ENCODE measurements around the gene R3HDM2.
"Not testable (repeated sequence)": the region's sequence is repeated elsewhere in the genome, so short reads cannot be mapped to it uniquely, and the experiment has no call there.

R3HDM2 gene

DNA sequence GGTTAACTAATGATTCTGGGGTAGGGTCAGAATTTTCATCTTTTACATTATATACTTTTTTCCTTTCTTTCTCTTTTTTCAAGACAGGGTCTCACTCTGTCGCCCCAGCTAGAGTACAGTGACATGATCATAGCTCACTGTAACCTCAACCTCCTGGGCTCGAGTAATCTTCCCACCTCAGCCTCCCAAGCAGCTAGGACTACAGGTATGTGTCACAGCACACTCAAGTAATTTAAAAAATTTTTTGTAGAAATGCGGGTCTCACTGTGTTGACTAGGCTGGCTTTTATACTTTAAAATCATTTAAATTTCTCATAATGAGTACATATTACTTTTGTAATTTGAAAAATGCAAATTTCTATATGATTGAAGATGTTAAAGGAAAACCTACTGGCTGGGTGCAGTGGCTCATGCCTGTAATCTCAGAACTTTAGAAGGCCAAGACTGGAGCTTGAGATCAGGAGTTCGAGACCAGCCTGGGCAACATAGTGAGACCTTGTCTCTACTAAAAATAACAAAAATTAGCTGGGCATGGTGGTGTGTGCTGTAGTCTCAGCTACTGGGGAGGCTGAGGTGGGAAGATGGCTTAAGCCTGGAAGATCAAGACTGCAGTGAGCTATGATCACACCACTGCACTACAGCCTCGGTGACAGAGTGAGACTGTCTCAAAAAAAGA, 25.7 kb downstream of the R3HDM2 start:
- Histone ChIP-seq H3K4me3 (ENCODE audit: low read length) (no peak overlapping the region), H3K4me1 (ENCODE audit: control insufficient read depth, low read depth, low read length) (no peaks in the 10 kb centered on the region), H3K27me3 (ENCODE audit: control insufficient read depth, insufficient read depth, low read length) (no peaks in the 10 kb centered on the region), H3K9ac (ENCODE audit: low read length) (no peak overlapping the region), H3K9me3 (ENCODE audit: control insufficient read depth, low read depth, low read length) (no peaks in the 10 kb centered on the region), H3K36me3 (ENCODE audit: control insufficient read depth, low read depth, low read length) (no peaks in the 10 kb centered on the region), H3K27ac (ENCODE audit: low read length) (no peak overlapping the region)

DNA sequence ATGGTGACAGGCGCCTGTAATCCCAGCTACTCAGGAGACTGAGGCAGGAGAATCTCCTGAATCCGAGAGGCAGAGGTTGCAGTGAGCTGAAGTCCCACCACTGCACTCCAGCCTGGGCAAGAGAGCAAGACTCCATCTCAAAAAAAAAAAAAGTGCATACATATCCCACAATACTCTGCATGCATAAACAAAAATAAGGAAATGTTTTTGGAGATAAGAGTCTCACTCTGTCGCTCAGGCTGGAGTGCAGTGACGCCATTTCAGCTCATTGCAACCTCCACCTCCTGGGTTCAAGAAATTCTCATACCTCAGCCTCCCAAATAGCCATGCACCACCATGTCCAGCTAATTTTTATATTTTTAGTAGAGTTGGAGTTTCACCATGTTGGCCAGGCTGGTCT, 28.7 kb downstream of the R3HDM2 start:
- H3K36me3 ChIP-seq (ENCODE audit: control insufficient read depth, low read depth, low read length); H3K4me1 ChIP-seq (ENCODE audit: control insufficient read depth, low read depth, low read length); H3K9ac ChIP-seq (ENCODE audit: low read length); H3K9me3 ChIP-seq (ENCODE audit: control insufficient read depth, low read depth, low read length); H3K27ac ChIP-seq (ENCODE audit: low read length); H3K4me3 ChIP-seq (ENCODE audit: low read length); H3K27me3 ChIP-seq (ENCODE audit: control insufficient read depth, insufficient read depth, low read length): not testable (repeated sequence)

GRCh38 chr12:57401165-57401564, 29.7 kb downstream of the R3HDM2 start:
- no peaks in the 10 kb centered on the region for H3K9me3 ChIP-seq (ENCODE audit: control insufficient read depth, low read depth, low read length)
- H3K36me3 ChIP-seq (ENCODE audit: control insufficient read depth, low read depth, low read length), result no peaks in the 10 kb centered on the region
- H3K4me3 ChIP-seq (ENCODE audit: low read length), result no peak overlapping the region
- H3K9ac ChIP-seq (ENCODE audit: low read length), result no peak overlapping the region
- no peaks in the 10 kb centered on the region for H3K27me3 ChIP-seq (ENCODE audit: control insufficient read depth, insufficient read depth, low read length)
- H3K4me1 ChIP-seq (ENCODE audit: control insufficient read depth, low read depth, low read length), result no peaks in the 10 kb centered on the region
- H3K27ac ChIP-seq (ENCODE audit: low read length), result no peak overlapping the region

DNA sequence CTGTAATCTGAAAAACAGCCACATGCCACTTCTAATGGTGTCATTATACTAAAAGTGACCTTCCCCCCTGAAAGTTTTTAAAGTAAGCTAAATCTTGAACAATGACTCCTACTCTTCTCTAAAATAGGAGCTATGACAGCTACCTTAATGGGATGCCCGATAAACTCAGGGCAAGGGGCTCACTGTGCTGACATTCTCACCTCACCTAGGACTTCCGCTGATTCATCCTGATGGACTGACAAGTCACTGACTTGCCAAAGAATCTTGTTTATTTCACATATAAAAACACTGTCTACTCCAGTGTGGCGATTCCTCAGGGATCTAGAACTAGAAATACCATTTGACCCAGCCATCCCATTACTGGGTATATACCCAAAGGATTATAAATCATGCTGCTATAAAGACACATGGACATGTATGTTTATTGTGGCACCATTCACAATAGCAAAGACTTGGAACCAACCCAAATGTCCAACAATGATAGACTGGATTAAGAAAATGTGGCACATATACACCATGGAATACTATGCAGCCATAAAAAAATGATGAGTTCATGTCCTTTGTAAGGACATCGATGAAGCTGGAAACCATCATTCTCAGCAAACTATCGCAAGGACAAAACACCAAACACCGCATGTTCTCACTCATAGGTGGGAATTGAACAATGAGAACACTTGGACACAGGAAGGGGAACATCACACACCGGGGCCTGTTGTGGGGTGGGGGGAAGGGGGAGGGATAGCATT, 31.0 kb downstream of the R3HDM2 start:
- H3K9me3 ChIP-seq (ENCODE audit: control insufficient read depth, low read depth, low read length); H3K27me3 ChIP-seq (ENCODE audit: control insufficient read depth, insufficient read depth, low read length); H3K9ac ChIP-seq (ENCODE audit: low read length); H3K36me3 ChIP-seq (ENCODE audit: control insufficient read depth, low read depth, low read length); H3K4me3 ChIP-seq (ENCODE audit: low read length); H3K27ac ChIP-seq (ENCODE audit: low read length); H3K4me1 ChIP-seq (ENCODE audit: control insufficient read depth, low read depth, low read length): not testable (repeated sequence)

- H3K9me3 ChIP-seq (ENCODE audit: control insufficient read depth, low read depth, low read length), result no peaks in the 10 kb centered on the region
- no peak overlapping the region for H3K27ac ChIP-seq (ENCODE audit: low read length)
Observed at GRCh38 chr12:57397441-57397840, 33.4 kb downstream of the R3HDM2 start.

GRCh38 chr12:57395121-57395520, 35.7 kb downstream of the R3HDM2 start:
- H3K27me3 ChIP-seq (ENCODE audit: control insufficient read depth, insufficient read depth, low read length), result no peaks in the 10 kb centered on the region
- no peak overlapping the region for H3K9ac ChIP-seq (ENCODE audit: low read length)
- H3K36me3 ChIP-seq (ENCODE audit: control insufficient read depth, low read depth, low read length), result no peaks in the 10 kb centered on the region
- H3K27ac ChIP-seq (ENCODE audit: low read length), result no peak overlapping the region
- no peaks in the 10 kb centered on the region for H3K9me3 ChIP-seq (ENCODE audit: control insufficient read depth, low read depth, low read length)
- no peak overlapping the region for H3K4me3 ChIP-seq (ENCODE audit: low read length)
- H3K4me1 ChIP-seq (ENCODE audit: control insufficient read depth, low read depth, low read length), result no peaks in the 10 kb centered on the region

More at GRCh38 chr12:57397441-57397840, 33.4 kb downstream of the R3HDM2 start:
- Histone ChIP-seq H3K4me3 (ENCODE audit: low read length) (no peak overlapping the region), H3K27me3 (ENCODE audit: control insufficient read depth, insufficient read depth, low read length) (no peaks in the 10 kb centered on the region), H3K36me3 (ENCODE audit: control insufficient read depth, low read depth, low read length) (no peaks in the 10 kb centered on the region), H3K9ac (ENCODE audit: low read length) (no peak overlapping the region), H3K4me1 (ENCODE audit: control insufficient read depth, low read depth, low read length) (no peaks in the 10 kb centered on the region)

- Histone ChIP-seq H3K27me3 (ENCODE audit: control insufficient read depth, insufficient read depth, low read length) (no peaks in the 10 kb centered on the region), H3K9ac (ENCODE audit: low read length) (no peak overlapping the region), H3K9me3 (ENCODE audit: control insufficient read depth, low read depth, low read length) (no peaks in the 10 kb centered on the region), H3K27ac (ENCODE audit: low read length) (no peak overlapping the region), H3K36me3 (ENCODE audit: control insufficient read depth, low read depth, low read length) (no peaks in the 10 kb centered on the region), H3K4me3 (ENCODE audit: low read length) (no peak overlapping the region), H3K4me1 (ENCODE audit: control insufficient read depth, low read depth, low read length) (no peaks in the 10 kb centered on the region)
Observed at GRCh38 chr12:57390174-57390573, 40.7 kb downstream of the R3HDM2 start.

DNA sequence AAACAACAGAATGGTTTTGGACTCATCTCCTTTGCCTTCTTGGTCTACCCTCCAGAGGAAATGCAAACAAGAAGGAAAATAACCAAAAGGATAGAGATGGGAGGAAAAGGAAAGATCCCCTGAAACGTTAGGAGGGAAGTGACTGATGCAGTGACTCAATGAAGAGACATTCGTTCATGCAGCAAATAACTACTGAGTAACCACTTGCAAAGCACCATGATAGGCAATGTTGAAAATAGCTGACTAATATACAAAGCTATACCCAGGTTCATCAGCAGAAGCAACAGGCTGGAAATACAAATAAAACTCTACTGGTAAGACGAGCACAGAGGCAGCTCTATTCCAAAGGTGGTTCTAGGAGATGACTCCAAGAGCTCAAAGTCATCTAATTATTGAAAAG, 41.8 kb downstream of the R3HDM2 start:
- no peaks in the 10 kb centered on the region for H3K4me1 ChIP-seq (ENCODE audit: control insufficient read depth, low read depth, low read length)
- no peaks in the 10 kb centered on the region for H3K27me3 ChIP-seq (ENCODE audit: control insufficient read depth, insufficient read depth, low read length)
- no peak overlapping the region for H3K4me3 ChIP-seq (ENCODE audit: low read length)
- H3K36me3 ChIP-seq (ENCODE audit: control insufficient read depth, low read depth, low read length), result no peaks in the 10 kb centered on the region
- H3K27ac ChIP-seq (ENCODE audit: low read length), result no peak overlapping the region
- no peak overlapping the region for H3K9ac ChIP-seq (ENCODE audit: low read length)
- no peaks in the 10 kb centered on the region for H3K9me3 ChIP-seq (ENCODE audit: control insufficient read depth, low read depth, low read length)

- Histone ChIP-seq H3K27me3 (ENCODE audit: control insufficient read depth, insufficient read depth, low read length) (no peaks in the 10 kb centered on the region), H3K36me3 (ENCODE audit: control insufficient read depth, low read depth, low read length) (no peaks in the 10 kb centered on the region), H3K27ac (ENCODE audit: low read length) (no peak overlapping the region), H3K4me3 (ENCODE audit: low read length) (no peak overlapping the region), H3K4me1 (ENCODE audit: control insufficient read depth, low read depth, low read length) (no peaks in the 10 kb centered on the region), H3K9me3 (ENCODE audit: control insufficient read depth, low read depth, low read length) (no peaks in the 10 kb centered on the region), H3K9ac (ENCODE audit: low read length) (no peak overlapping the region)
Observed at GRCh38 chr12:57388425-57388824, 42.4 kb downstream of the R3HDM2 start.

GRCh38 chr12:57386187-57386720, 44.6 kb downstream of the R3HDM2 start:
- Histone ChIP-seq H3K27ac (ENCODE audit: low read length) (no peak overlapping the region), H3K9me3 (ENCODE audit: control insufficient read depth, low read depth, low read length) (no peaks in the 10 kb centered on the region), H3K4me3 (ENCODE audit: low read length) (no peak overlapping the region), H3K9ac (ENCODE audit: low read length) (no peak overlapping the region), H3K27me3 (ENCODE audit: control insufficient read depth, insufficient read depth, low read length) (no peaks in the 10 kb centered on the region), H3K4me1 (ENCODE audit: control insufficient read depth, low read depth, low read length) (no peaks in the 10 kb centered on the region), H3K36me3 (ENCODE audit: control insufficient read depth, low read depth, low read length) (no peaks in the 10 kb centered on the region)

GRCh38 chr12:57385586-57385985, 45.3 kb downstream of the R3HDM2 start:
- Histone ChIP-seq H3K27me3 (ENCODE audit: control insufficient read depth, insufficient read depth, low read length) (no peaks in the 10 kb centered on the region), H3K4me3 (ENCODE audit: low read length) (no peak overlapping the region), H3K27ac (ENCODE audit: low read length) (no peak overlapping the region), H3K9ac (ENCODE audit: low read length) (no peak overlapping the region), H3K4me1 (ENCODE audit: control insufficient read depth, low read depth, low read length) (no peaks in the 10 kb centered on the region), H3K36me3 (ENCODE audit: control insufficient read depth, low read depth, low read length) (no peaks in the 10 kb centered on the region), H3K9me3 (ENCODE audit: control insufficient read depth, low read depth, low read length) (no peaks in the 10 kb centered on the region)

- Histone ChIP-seq H3K4me3 (ENCODE audit: low read length) (no peak overlapping the region), H3K4me1 (ENCODE audit: control insufficient read depth, low read depth, low read length) (no peaks in the 10 kb centered on the region), H3K36me3 (ENCODE audit: control insufficient read depth, low read depth, low read length) (no peaks in the 10 kb centered on the region), H3K27ac (ENCODE audit: low read length) (no peak overlapping the region), H3K9me3 (ENCODE audit: control insufficient read depth, low read depth, low read length) (no peaks in the 10 kb centered on the region), H3K9ac (ENCODE audit: low read length) (no peak overlapping the region), H3K27me3 (ENCODE audit: control insufficient read depth, insufficient read depth, low read length) (no peaks in the 10 kb centered on the region)
Observed at GRCh38 chr12:57384478-57384877, 46.4 kb downstream of the R3HDM2 start.
